HUES48 (cell line): ENCODE data around the gene ZNF532.

Source experiments
- H3K27ac ChIP-seq: one replicate; pipeline ENCODE4 v1.7.0; 2013; ENCODE audit warnings: low read depth, low read length, inconsistent platforms
- H3K27me3 ChIP-seq: 2 replicates; pipeline ENCODE4 v1.6.1; 2013; ENCODE audit warnings: mild to moderate bottlenecking, low read length; ENCODE audit not compliant: control insufficient read depth, insufficient read depth
- H3K36me3 ChIP-seq: 2 replicates; pipeline ENCODE4 v1.6.1; 2013; ENCODE audit warnings: low read length; ENCODE audit not compliant: control insufficient read depth, insufficient read depth
- H3K4me1 ChIP-seq: 2 replicates; pipeline ENCODE4 v1.6.1; 2013; ENCODE audit warnings: mild to moderate bottlenecking, low read length; ENCODE audit not compliant: control insufficient read depth, insufficient read depth
- H3K4me3 ChIP-seq: 2 replicates; pipeline ENCODE4 v1.5.1; 2013; ENCODE audit warnings: mild to moderate bottlenecking, low read depth, low read length
- H3K9ac ChIP-seq: 2 replicates; pipeline ENCODE4 v1.6.1; 2013; ENCODE audit warnings: mild to moderate bottlenecking, low read depth, low read length, moderate library complexity
- H3K9me3 ChIP-seq: 2 replicates; pipeline ENCODE4 v1.6.1; 2013; ENCODE audit warnings: low read length; ENCODE audit not compliant: control insufficient read depth, insufficient read depth

The ZNF532 gene

DNA sequence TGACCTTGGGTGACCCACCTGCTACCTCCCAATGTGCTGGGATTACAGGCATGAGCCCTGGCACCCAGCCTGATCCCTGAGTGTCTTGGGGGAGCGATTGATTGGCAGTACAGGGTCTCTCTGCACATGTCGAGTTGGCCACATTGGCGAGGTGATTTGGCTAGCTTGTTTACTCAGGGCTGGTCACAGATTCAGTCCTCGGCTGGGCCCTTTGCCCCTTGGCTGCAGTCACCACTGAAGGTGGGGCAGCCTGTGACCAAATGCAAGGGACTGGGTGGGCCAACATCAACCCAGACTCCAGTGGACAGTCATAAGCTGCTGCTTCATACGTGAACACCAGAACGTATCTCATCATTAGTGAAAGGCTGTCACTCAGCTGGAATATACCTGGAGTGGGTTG, 114.9 kb downstream of the ZNF532 start:
- Histone ChIP-seq H3K4me1 (no peaks in the 10 kb centered on the region; the same call in 1 of the 2 replicates), H3K9ac (no peak overlapping the region), H3K9me3 (no peaks in the 10 kb centered on the region), H3K27me3 (no peaks in the 10 kb centered on the region), H3K4me3 (no peak overlapping the region), H3K27ac (no peak overlapping the region), H3K36me3 (peaks cover 92% of the 10 kb centered on the region)

DNA sequence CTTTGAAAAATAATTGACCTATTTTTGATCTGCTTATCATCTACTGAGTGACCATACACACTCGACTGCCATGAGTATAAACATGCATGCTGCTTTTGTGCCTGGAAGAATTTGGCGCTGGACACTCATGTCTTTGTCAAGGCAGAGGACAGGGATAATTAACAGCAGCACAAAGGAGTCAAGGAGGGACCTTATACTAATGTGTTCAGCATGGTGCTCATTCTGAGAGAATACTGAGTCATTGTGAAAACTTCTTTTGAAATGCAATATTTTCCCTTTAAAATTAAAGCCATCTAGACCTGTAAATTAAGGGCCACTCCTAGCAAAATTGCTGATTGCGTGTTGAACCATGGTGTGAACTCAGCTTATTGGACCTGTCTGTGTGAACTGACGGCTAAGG, 116.3 kb downstream of the ZNF532 start:
- H3K27me3 ChIP-seq = no peaks in the 10 kb centered on the region
- no peak overlapping the region for H3K27ac ChIP-seq
- H3K4me3 ChIP-seq = no peak overlapping the region
- H3K36me3 ChIP-seq = peaks cover 78% of the 10 kb centered on the region
- H3K4me1 ChIP-seq = no peaks in the 10 kb centered on the region
- no peak overlapping the region for H3K9ac ChIP-seq
- no peaks in the 10 kb centered on the region for H3K9me3 ChIP-seq

DNA sequence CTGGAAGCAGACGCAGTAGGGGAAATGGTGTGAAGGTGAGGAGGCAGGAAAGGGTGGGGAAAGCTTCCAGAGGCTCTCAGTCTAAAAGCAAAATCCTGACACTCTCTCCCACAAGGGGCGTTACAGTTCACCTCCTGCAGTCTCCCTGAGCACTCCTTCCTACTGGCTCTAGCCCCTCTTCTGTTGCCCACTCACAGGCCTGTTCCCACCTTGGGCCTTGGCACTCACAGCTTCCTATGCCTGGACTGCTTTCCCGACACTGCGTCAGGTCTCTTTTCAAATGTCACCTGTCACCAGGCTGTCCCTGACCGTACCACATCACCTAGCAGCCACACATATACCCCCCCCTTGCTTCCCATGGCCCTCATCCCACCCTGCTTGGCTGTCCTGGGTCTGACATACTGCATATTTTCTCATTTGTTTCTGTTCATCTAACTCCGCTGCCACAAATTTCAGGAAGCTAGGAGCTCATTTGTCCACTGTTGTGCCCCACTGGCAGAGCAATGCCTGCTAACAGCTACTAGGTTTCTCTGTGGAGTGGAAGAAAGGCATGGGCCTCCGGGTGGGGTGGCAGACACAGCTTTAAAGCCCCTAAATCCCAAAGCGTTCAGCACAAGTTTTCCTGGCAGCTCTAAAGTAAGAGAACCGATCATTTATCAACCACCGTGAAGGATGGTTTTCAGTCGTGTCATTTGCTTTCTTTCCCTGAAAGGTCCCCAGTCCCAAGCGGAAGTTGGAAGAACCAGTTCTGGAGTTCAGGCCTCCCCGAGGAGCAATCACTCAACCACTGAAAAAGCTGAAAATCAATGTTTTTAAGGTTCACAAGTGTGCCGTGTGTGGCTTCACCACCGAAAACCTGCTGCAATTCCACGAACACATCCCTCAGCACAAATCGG, 118.8 kb downstream of the ZNF532 start:
- no peak overlapping the region for H3K27ac ChIP-seq
- H3K9ac ChIP-seq = no peak overlapping the region
- H3K4me1 ChIP-seq = no peaks in the 10 kb centered on the region
- no peaks in the 10 kb centered on the region for H3K27me3 ChIP-seq
- peaks cover 60% of the 10 kb centered on the region for H3K36me3 ChIP-seq
- H3K4me3 ChIP-seq = no peak overlapping the region
- H3K9me3 ChIP-seq = no peaks in the 10 kb centered on the region

DNA sequence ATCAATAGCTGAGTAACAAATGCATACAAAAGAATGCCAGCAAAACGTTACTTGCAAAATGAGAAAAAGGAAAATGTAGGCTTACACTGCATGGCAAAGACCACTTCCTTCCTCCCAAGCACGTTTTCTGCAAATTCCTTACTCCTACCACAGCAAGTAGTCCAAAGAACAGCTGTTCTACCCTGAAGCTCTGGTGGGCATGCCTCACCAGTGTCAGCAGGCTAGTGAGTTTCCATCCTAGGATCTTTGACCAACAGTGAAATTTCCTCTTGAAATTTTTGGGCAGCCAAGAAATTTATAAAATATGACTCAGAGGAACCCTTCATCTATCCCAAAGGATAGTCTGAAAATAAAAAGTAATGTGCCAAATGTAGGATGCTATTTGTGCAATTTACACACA, 123.9 kb downstream of the ZNF532 start:
- H3K27ac ChIP-seq = no peak overlapping the region

DNA sequence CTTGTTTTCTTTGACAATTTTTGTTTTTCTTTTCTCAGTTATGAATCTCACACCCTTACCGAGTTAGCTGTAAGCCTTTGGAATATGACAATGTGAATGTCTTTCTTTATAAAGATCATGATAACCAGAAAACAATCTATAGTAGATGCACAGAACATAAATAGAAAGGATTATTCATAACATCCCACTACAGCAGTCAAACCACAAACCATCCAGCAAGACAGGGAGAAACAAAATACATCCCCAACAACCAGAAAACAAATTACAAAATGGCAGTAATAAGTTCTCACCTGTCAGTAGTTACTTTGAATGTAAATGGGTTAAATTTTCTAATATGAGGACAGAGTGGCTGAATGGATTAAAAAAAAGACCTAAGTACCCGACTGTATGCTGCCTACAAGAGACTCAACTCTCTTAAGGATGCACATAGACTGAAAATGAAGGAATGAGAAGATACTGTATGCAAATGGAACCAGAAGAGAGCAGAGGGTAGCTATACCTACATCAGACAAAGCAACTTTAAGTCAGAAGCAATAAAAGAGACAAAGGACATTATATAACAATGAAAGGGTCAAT, 124.6 kb downstream of the ZNF532 start:
- H3K27ac ChIP-seq = no peak overlapping the region
- peaks cover 2% of the 10 kb centered on the region; the same call in 1 of the 2 replicates for H3K36me3 ChIP-seq
- no peak overlapping the region for H3K9ac ChIP-seq
- H3K4me3 ChIP-seq = no peak overlapping the region
- H3K27me3 ChIP-seq = no peaks in the 10 kb centered on the region
- H3K9me3 ChIP-seq = no peaks in the 10 kb centered on the region
- H3K4me1 ChIP-seq = no peaks in the 10 kb centered on the region

More for the DNA sequence above, 123.9 kb downstream of the ZNF532 start:
- Histone ChIP-seq H3K4me3 (no peak overlapping the region), H3K4me1 (no peaks in the 10 kb centered on the region), H3K9ac (no peak overlapping the region), H3K27me3 (no peaks in the 10 kb centered on the region), H3K9me3 (no peaks in the 10 kb centered on the region), H3K36me3 (peaks cover 9% of the 10 kb centered on the region)

DNA sequence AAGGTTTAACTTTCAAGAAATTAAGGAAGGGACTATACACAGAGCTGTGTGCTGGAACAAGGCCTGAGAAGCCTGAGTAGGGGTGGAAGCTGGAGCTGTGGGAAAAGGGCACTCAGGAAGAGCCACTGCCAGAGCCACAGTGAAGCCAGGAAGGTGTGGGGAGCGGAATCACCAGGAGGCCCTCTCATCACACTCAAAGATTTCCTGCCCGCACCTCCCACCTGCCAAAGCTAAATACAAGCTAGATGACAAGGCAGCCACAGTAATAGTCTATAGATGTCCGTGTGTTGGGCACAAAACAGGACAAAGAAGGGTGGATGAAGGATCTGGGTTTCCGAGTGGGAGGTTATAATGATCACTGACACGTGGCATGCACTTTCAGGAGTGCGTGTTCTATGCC, 126.0 kb downstream of the ZNF532 start:
- H3K27me3 ChIP-seq = no peaks in the 10 kb centered on the region
- no peaks in the 10 kb centered on the region for H3K4me1 ChIP-seq
- H3K9me3 ChIP-seq = no peaks in the 10 kb centered on the region
- H3K27ac ChIP-seq = no peak overlapping the region
- no peak overlapping the region for H3K9ac ChIP-seq
- H3K4me3 ChIP-seq = no peak overlapping the region
- no peaks in the 10 kb centered on the region for H3K36me3 ChIP-seq

DNA sequence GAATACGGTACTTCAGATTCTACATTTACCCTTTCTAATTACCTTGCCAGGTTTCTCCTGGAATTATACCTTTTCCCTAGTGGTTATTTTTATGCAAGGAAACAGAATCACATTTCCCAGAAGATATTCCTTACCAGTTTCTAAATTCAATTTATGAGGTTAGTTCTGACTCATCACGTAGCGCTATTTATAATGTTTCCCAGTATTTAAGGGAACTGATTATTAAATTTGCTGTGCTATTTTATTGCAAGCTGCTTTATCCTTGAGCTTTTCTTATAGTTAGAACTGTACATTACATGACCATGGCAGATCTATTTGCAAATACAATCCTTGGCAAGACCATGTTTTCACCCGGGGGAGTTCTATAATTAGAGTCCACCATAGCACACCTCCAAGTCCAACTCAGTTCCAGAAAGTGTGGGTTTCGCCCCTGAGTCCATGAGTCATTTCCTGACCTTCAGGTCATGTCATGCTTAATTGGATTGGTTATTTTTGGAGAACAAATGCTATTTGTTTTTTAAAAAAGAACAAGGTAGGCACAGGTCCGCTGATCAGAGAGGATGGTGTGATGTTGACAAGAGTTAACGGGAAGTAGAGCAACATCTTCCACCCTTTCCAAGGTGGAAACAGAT, 126.6 kb downstream of the ZNF532 start:
- Histone ChIP-seq H3K27me3 (no peaks in the 10 kb centered on the region), H3K36me3 (no peaks in the 10 kb centered on the region), H3K9ac (no peak overlapping the region), H3K27ac (no peak overlapping the region), H3K4me3 (no peak overlapping the region), H3K4me1 (peaks cover 3% of the 10 kb centered on the region; the same call in 1 of the 2 replicates), H3K9me3 (no peaks in the 10 kb centered on the region)

DNA sequence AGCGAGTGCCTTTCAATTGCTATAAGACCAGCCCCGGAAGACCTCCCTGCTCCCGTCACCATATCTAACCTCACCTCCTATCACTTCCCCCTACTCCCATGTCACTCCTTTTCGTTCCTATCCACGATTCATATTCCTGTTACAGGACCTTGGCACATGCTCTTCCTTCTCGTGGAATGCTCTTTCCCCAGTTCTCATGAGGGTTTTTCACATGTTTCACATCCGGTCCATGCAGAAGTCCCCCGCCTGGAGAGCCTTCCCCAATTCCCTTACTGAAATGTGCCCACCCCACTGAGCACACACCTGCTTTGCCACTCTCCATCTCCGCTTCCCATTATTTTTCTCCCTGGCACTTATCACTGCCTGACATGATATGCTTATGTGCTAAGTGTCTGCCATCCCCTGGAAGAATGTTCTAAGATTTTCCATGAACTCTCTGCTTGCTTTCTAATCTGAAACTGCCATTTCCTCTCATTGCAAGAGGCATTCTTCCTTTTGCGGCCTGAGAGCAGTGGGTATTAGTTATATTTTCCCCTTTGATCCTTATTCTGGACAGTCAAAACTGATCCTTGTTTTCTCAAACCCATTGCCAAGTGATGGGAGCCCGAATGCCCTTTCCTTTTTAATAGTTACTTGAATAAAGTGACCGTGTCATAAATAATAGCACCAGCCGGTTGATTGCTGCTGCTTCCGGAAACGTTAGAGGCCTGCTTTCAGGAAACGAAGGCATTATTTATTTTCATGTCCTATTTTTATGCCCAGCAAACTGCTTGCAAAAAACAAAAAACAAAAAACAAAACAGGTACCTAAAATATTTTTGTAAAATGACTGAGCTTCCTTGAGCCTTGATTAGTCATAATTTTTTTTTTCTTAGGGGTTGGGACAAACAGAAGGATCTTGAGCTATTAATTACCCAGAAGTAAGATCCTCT, 127.9 kb downstream of the ZNF532 start:
- Histone ChIP-seq H3K4me3 (no peak overlapping the region), H3K27ac (no peak overlapping the region), H3K9ac (no peak overlapping the region), H3K4me1 (peaks cover 8% of the 10 kb centered on the region; the same call in 1 of the 2 replicates), H3K9me3 (no peaks in the 10 kb centered on the region), H3K36me3 (no peaks in the 10 kb centered on the region), H3K27me3 (no peaks in the 10 kb centered on the region)

DNA sequence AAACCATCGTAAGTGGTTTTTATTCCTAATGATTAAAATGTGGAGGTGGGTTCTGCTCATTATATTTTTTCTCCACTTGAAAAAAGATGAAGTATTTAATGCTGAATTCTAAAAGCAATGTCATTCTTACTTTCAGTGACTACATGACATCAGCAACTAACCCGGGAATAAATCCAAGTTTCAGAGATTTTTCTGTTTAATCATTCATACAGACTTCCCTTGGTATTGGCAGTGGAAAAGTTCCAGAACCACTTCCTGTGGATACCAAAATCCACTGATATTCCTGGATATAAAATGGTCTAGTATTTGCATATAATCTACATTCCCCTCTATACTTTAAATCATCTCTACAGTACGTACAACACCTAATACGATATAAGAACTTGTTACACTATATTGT, 128.6 kb downstream of the ZNF532 start:
- Histone ChIP-seq H3K36me3 (no peaks in the 10 kb centered on the region), H3K27ac (no peak overlapping the region)

DNA sequence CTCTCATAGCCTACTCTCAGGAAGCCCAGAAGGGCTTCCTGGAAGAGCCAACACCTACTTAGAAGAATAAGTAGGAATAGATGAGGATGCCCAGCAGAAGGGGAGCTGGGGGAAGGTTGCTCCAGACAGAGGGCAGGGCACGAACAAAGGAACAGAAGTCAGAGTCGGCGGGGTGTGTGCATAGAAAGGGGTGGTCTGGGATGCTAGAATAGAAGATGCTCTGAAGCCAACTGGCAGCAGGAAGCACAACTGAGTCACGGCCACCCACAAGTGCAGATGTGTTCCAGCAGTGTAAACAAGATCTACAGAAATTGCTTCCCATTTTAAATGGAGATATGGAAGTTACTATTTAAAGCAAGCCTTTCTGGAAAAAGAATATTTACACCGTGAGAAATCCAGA, 131.0 kb downstream of the ZNF532 start:
- H3K27ac ChIP-seq = no peak overlapping the region
- H3K9ac ChIP-seq = no peak overlapping the region

More for the DNA sequence above, 128.6 kb downstream of the ZNF532 start:
- no peak overlapping the region for H3K4me3 ChIP-seq
- H3K9ac ChIP-seq = no peak overlapping the region
- peaks cover 13% of the 10 kb centered on the region; the same call in 1 of the 2 replicates for H3K4me1 ChIP-seq
- H3K27me3 ChIP-seq = no peaks in the 10 kb centered on the region
- H3K9me3 ChIP-seq = no peaks in the 10 kb centered on the region

More for the DNA sequence above, 131.0 kb downstream of the ZNF532 start:
- no peak overlapping the region for H3K4me3 ChIP-seq
- H3K4me1 ChIP-seq = peaks cover 14% of the 10 kb centered on the region; the same call in 1 of the 2 replicates
- no peaks in the 10 kb centered on the region for H3K9me3 ChIP-seq
- no peaks in the 10 kb centered on the region for H3K36me3 ChIP-seq
- no peaks in the 10 kb centered on the region for H3K27me3 ChIP-seq
